Mammary epithelial cell (primary cell): ENCODE measurements around the gene TKT.

Experiments
- EZH2 ChIP-seq: IDR thresholded peaks from 2 replicates; pipeline ENCODE4 v1.6.1; 2012; ENCODE audit warnings: low read length, inconsistent platforms, borderline replicate concordance
- TF ChIP-seq, protein P1 (sequence below), 2 donors: IDR thresholded peaks in 1 of 2; conservative IDR thresholded peaks in 1 of 2; 2 replicates each; pipeline ENCODE4 v1.5.1; 2011 to 2012; ENCODE audit warnings: inconsistent platforms in 2 of 2, low read length in 2 of 2, mild to moderate bottlenecking in 2 of 2, control low read depth in 1 of 2, low read depth in 1 of 2; ENCODE audit not compliant: insufficient read depth in 1 of 2; ENCODE audit errors: extremely low read depth in 1 of 2

DNA sequence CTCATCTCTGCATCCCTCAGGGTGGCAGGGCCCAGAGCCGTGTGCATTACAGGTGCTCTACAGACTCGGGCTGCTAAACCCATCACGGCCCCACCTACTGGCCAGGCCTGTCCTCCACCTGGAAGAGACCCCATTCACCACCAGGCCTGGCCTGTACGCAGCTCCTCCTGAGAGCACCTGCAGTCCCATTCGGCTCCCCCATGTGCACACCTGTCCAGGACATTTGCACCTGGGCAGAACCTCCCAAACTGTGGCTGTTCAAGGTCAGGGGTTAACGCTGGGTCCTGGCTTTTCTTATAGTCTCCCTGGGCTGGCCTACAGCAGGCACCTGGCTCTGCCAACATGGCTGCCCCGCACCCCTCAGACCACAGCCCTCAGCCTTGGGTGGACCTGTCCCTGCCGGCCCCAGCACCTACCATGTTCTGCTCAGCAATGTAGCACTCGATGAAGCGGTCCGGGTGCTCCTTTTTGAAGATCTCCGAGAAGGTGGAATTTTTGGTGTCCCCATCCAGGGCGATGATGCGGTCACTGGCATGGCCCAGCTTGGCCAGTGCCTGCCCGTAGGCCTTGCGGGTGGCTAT is 25.7 kb downstream of the TKT start:
- TF ChIP-seq, protein P1, sequence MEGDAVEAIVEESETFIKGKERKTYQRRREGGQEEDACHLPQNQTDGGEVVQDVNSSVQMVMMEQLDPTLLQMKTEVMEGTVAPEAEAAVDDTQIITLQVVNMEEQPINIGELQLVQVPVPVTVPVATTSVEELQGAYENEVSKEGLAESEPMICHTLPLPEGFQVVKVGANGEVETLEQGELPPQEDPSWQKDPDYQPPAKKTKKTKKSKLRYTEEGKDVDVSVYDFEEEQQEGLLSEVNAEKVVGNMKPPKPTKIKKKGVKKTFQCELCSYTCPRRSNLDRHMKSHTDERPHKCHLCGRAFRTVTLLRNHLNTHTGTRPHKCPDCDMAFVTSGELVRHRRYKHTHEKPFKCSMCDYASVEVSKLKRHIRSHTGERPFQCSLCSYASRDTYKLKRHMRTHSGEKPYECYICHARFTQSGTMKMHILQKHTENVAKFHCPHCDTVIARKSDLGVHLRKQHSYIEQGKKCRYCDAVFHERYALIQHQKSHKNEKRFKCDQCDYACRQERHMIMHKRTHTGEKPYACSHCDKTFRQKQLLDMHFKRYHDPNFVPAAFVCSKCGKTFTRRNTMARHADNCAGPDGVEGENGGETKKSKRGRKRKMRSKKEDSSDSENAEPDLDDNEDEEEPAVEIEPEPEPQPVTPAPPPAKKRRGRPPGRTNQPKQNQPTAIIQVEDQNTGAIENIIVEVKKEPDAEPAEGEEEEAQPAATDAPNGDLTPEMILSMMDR (conservative IDR thresholded peaks at IDR 0.05 in 1 of 2, IDR thresholded peaks at IDR 0.05 in 1 of 2; ENCODE audit: extremely low read depth in 1 of 2, insufficient read depth in 1 of 2, low read depth in 1 of 2, low read length in 2 of 2), result no peak
- TF ChIP-seq EZH2, result no peak
